H1 (cell line): Measurements from ENCODE around the gene CLASP2. TPM values are rescaled to one million over a fixed set of nuclear protein-coding genes. Genes with fewer than 3 reads are reported as not detected.

Experiments
- CTCF ChIA-PET: fragments of 300-600 bp; sonication (Branson Sonifier 250); formaldehyde crosslinking; loops from one replicate; lab custom pipeline; 2021; ENCODE audit not compliant: partially characterized antibody; lab: Charles Lee
- POLR2A ChIA-PET: fragments of 300-600 bp; sonication (Branson Sonifier 250); formaldehyde crosslinking; loops from one replicate; lab custom pipeline; 2021; ENCODE audit warnings: inconsistent platforms; ENCODE audit not compliant: partially characterized antibody; lab: Charles Lee
- DNase-seq, 2 experiments: peaks; one replicate each; pipeline versions ENCODE4 v3.0.0 to v3.0.0-alpha.2; 2010 to 2022; ENCODE audit warnings: low spot score in 2 of 2, low read depth in 1 of 2, mixed read lengths in 1 of 2
- FAIRE-seq: peaks from 2 replicates; lab custom pipeline; 2011; peaks lifted over from hg19 to GRCh38; lab: Jason Lieb, UNC
- H2AFZ ChIP-seq: 2 replicates; pipeline ENCODE4 v1.8.1; 2012; ENCODE audit warnings: low read length, inconsistent platforms
- H2AK5ac ChIP-seq: 2 replicates; pipeline ENCODE4 v1.6.1; 2013; ENCODE audit warnings: low read depth, low read length
- H2BK120ac ChIP-seq: replicated peaks from 2 replicates; pipeline ENCODE3; 2013; ENCODE audit warnings: low read depth, low read length, inconsistent platforms
- H2BK12ac ChIP-seq: 2 replicates; pipeline ENCODE4 v1.6.1; 2013; ENCODE audit warnings: low read depth, low read length
- H2BK15ac ChIP-seq: 2 replicates; pipeline ENCODE4 v1.6.1; 2013; ENCODE audit warnings: low read length
- H2BK20ac ChIP-seq: 2 replicates; pipeline ENCODE4 v1.6.1; 2013; ENCODE audit warnings: low read length
- H2BK5ac ChIP-seq: 2 replicates; pipeline ENCODE4 v1.6.1; 2013; ENCODE audit warnings: low read depth, low read length
- H3K14ac ChIP-seq: 2 replicates; pipeline ENCODE4 v1.6.1; 2013; ENCODE audit warnings: inconsistent platforms; ENCODE audit not compliant: insufficient read length
- H3K18ac ChIP-seq: 2 replicates; pipeline ENCODE4 v1.6.1; 2013; ENCODE audit warnings: low read length; ENCODE audit errors: extremely low read depth
- H3K23ac ChIP-seq: 2 replicates; pipeline ENCODE4 v1.6.1; 2013; ENCODE audit warnings: inconsistent platforms; ENCODE audit not compliant: insufficient read length
- H3K23me2 ChIP-seq: 2 replicates; pipeline ENCODE4 v1.6.1; 2013; ENCODE audit warnings: low read depth, low read length
- H3K27ac ChIP-seq: 2 replicates; pipeline ENCODE4 v1.6.1; 2011; ENCODE audit warnings: low read depth, low read length, inconsistent platforms
- H3K27me3 ChIP-seq, 4 experiments: replicated peaks in 1 of 4; 1 replicate in 1 of 4; 2 replicates in 3 of 4; pipeline versions ENCODE4 v1.6.1 to v1.8.1; 2011 to 2013; ENCODE audit warnings: low read length in 3 of 4, mild to moderate bottlenecking in 3 of 4, inconsistent platforms in 2 of 4, mixed read lengths in 2 of 4, moderate library complexity in 1 of 4; ENCODE audit not compliant: control insufficient read depth in 3 of 4, insufficient read depth in 3 of 4; ENCODE audit errors: extremely low read depth in 1 of 4
- H3K36me3 ChIP-seq, 4 experiments: 2 replicates each; pipeline versions ENCODE4 v1.6.1 to v1.8.1; 2011 to 2013; ENCODE audit warnings: mild to moderate bottlenecking in 4 of 4, low read length in 3 of 4, moderate library complexity in 2 of 4, control low read depth in 1 of 4, inconsistent platforms in 1 of 4; ENCODE audit not compliant: insufficient read depth in 4 of 4, control insufficient read depth in 2 of 4
- H3K4ac ChIP-seq: replicated peaks from 2 replicates; pipeline ENCODE3; 2013; ENCODE audit warnings: low read length, low read depth, mixed read lengths, inconsistent platforms; ENCODE audit not compliant: insufficient read length
- H3K4me1 ChIP-seq, 4 experiments: replicated peaks in 1 of 4; 1 replicate in 1 of 4; 2 replicates in 3 of 4; pipeline versions ENCODE4 v1.6.1 to v1.8.1; 2011 to 2013; ENCODE audit warnings: low read length in 3 of 4, inconsistent platforms in 2 of 4, mixed read lengths in 1 of 4; ENCODE audit not compliant: insufficient read depth in 4 of 4, control insufficient read depth in 3 of 4
- H3K4me2 ChIP-seq, 2 experiments: 2 replicates each; pipeline versions ENCODE4 v1.6.1 to v1.8.1; 2011 to 2013; ENCODE audit warnings: low read depth in 2 of 2, low read length in 2 of 2, control low read depth in 1 of 2, inconsistent platforms in 1 of 2, mild to moderate bottlenecking in 1 of 2; ENCODE audit not compliant: insufficient read depth in 1 of 2
- H3K4me3 ChIP-seq, 4 experiments: fragments of 200-600, 300-600 bp in 1 of 4; sonication (generic), shearing (Covaris generic), sonication (Bioruptor Twin) in 1 of 4; 2 replicates each; pipeline versions ENCODE4 v1.5.1 to v1.8.1; 2011 to 2016; ENCODE audit warnings: low read length in 4 of 4, low read depth in 3 of 4, control low read depth in 2 of 4, inconsistent platforms in 2 of 4, mild to moderate bottlenecking in 2 of 4, mixed read lengths in 1 of 4, moderate library complexity in 1 of 4; ENCODE audit not compliant: insufficient read depth in 2 of 4; ENCODE audit errors: extremely low read depth in 1 of 4
- H3K56ac ChIP-seq: replicated peaks from 2 replicates; pipeline ENCODE3; 2013; ENCODE audit warnings: low read depth, mild to moderate bottlenecking, mixed read lengths, low read length, inconsistent platforms; ENCODE audit not compliant: insufficient read length
- H3K79me1 ChIP-seq: 2 replicates; pipeline ENCODE4 v1.6.1; 2013; ENCODE audit warnings: low read depth, low read length, control low read depth
- H3K79me2 ChIP-seq, 2 experiments: 2 replicates each; pipeline versions ENCODE4 v1.6.1 to v1.8.1; 2012 to 2013; ENCODE audit warnings: low read length in 2 of 2, mild to moderate bottlenecking in 2 of 2, inconsistent platforms in 1 of 2; ENCODE audit not compliant: insufficient read depth in 2 of 2, control insufficient read depth in 1 of 2
- H3K9ac ChIP-seq, 4 experiments: replicated peaks in 1 of 4; 1 replicate in 1 of 4; 2 replicates in 3 of 4; pipeline versions ENCODE4 v1.6.1 to v1.8.1; 2011 to 2013; ENCODE audit warnings: low read depth in 3 of 4, low read length in 3 of 4, control low read depth in 2 of 4, mild to moderate bottlenecking in 2 of 4, moderate library complexity in 2 of 4, inconsistent platforms in 1 of 4; ENCODE audit errors: extremely low read depth in 1 of 4
- H3K9me3 ChIP-seq, 2 experiments: 2 replicates each; pipeline versions ENCODE4 v1.6.1 to v1.8.1; 2012 to 2013; ENCODE audit warnings: mild to moderate bottlenecking in 2 of 2, moderate library complexity in 2 of 2, control low read depth in 1 of 2, inconsistent platforms in 1 of 2, low read depth in 1 of 2, low read length in 1 of 2, mixed read lengths in 1 of 2; ENCODE audit not compliant: insufficient read depth in 2 of 2
- H4K20me1 ChIP-seq, 2 experiments: replicated peaks in 1 of 2; 2 replicates each; pipeline versions ENCODE3 to v1.8.1; 2011 to 2013; ENCODE audit warnings: inconsistent platforms in 2 of 2, low read length in 2 of 2, mild to moderate bottlenecking in 1 of 2; ENCODE audit not compliant: insufficient read depth in 2 of 2, control insufficient read depth in 1 of 2
- H4K5ac ChIP-seq: 2 replicates; pipeline ENCODE4 v1.6.1; 2013; ENCODE audit warnings: low read length, low read depth, mixed read lengths, inconsistent platforms; ENCODE audit not compliant: insufficient read length
- H4K8ac ChIP-seq: 2 replicates; pipeline ENCODE4 v1.8.0; 2013; ENCODE audit warnings: mild to moderate bottlenecking, moderate library complexity, low read length, inconsistent platforms; ENCODE audit not compliant: insufficient read depth; ENCODE audit errors: extremely low read depth
- H4K91ac ChIP-seq: replicated peaks from 2 replicates; pipeline ENCODE3; 2013; ENCODE audit warnings: low read length, mixed read lengths, inconsistent platforms; ENCODE audit not compliant: insufficient read length
- EGR1 ChIP-seq: IDR thresholded peaks from 2 replicates; pipeline ENCODE4 v1.6.1; 2011; ENCODE audit warnings: low read depth, low read length, borderline replicate concordance
- SRF ChIP-seq: IDR thresholded peaks from 2 replicates; pipeline ENCODE4 v1.6.1; 2011; ENCODE audit warnings: mild to moderate bottlenecking, low read depth, low read length, moderate library complexity
- WGBS, 2 experiments: shearing (Covaris generic) in 1 of 2; methylation state at CpG; one replicate each; pipeline versions ENCODE4 v1.1.6 to v1.1.7; 2013 to 2015; ENCODE audit warnings: low lambda C conversion rate in 2 of 2, mixed read lengths in 2 of 2, inconsistent platforms in 1 of 2, low coverage in 1 of 2, missing lambda C conversion rate in 1 of 2; ENCODE audit not compliant: insufficient replicate concordance in 2 of 2, insufficient coverage in 1 of 2, insufficient read length in 1 of 2; ENCODE audit errors: extremely low coverage in 1 of 2, missing lambda C conversion rate in 1 of 2; 5-methylcytosine and 5-hydroxymethylcytosine counted together
- polyA plus RNA-seq, 7 experiments: library from polyadenylated mRNA; depleted of rRNA in 3 of 7; stranded (reverse) in 5 of 7; unstranded in 2 of 7; fragments of >200 nt in 5 of 7; fragments of 200-250 nt in 2 of 7; gene quantifications; 1 replicate in 5 of 7; 2 replicates in 1 of 7; 4 replicates in 1 of 7; pipeline versions ENCODE4 v1.2.1 to v1.2.3, GENCODE V29; 2011 to 2013; ENCODE audit warnings: missing spikeins in 2 of 7, mixed read lengths in 2 of 7
- total RNA-seq: library from RNA; stranded (reverse); fragmentation: NEBNext Ultra II Directional; extraction: Animal tissue kit (Norgen Biotek cat#: 25700); gene quantifications from 2 replicates; pipeline ENCODE4 v1.2.1, GENCODE V29; 2021

CLASP2 gene
- total and polyA plus RNA-seq, 2 of the 8 experiments (the other 6 are each of a cell fraction or from before 2014, with no cell fraction given) = 21.7 to 58.0 TPM

GRCh38 chr3:33473813-33474212 is 244.2 kb downstream of the CLASP2 start:
- H2BK12ac ChIP-seq = no peak overlapping the region
- H4K20me1 ChIP-seq = no peaks in the 10 kb centered on the region
- no peak overlapping the region for H2AFZ ChIP-seq
- H4K5ac ChIP-seq = no peak overlapping the region
- no peak overlapping the region for H3K4me2 ChIP-seq
- no peak overlapping the region for H3K18ac ChIP-seq
- no peaks in the 10 kb centered on the region for H3K79me2 ChIP-seq
- no peak overlapping the region for H2BK120ac ChIP-seq
- no peak for DNase-seq
- no peaks in the 10 kb centered on the region for H3K79me1 ChIP-seq
- ChIA-PET POLR2A (no interaction called here), CTCF (no interaction called here)
- WGBS, 2 experiments = 96% methylated on average over 2 of the region's 2 CpGs; no CpG with 5 or more reads in 1 of the 2 experiments
- TF ChIP-seq EGR1 = no peak
- no peak for TF ChIP-seq SRF
- H2BK15ac ChIP-seq = no peak overlapping the region
- no peak overlapping the region for H3K4ac ChIP-seq
- no peak overlapping the region for H3K23ac ChIP-seq
- H4K91ac ChIP-seq = no peak overlapping the region
- no peaks in the 10 kb centered on the region for H3K27me3 ChIP-seq
- no peak for FAIRE-seq
- no peak overlapping the region for H2BK20ac ChIP-seq
- no peak overlapping the region for H3K9ac ChIP-seq
- H3K14ac ChIP-seq = no peak overlapping the region
- H3K9me3 ChIP-seq = peaks cover 0 to 1% of the 10 kb centered on the region in 2 experiments; a peak in 1 of 4 replicates
- no peak overlapping the region for H2AK5ac ChIP-seq
- H2BK5ac ChIP-seq = no peak overlapping the region
- no peak overlapping the region for H3K56ac ChIP-seq
- no peaks in the 10 kb centered on the region for H3K36me3 ChIP-seq
- H3K27ac ChIP-seq = no peak overlapping the region
- H4K8ac ChIP-seq = no peak overlapping the region
- no peaks in the 10 kb centered on the region for H3K23me2 ChIP-seq
- no peaks in the 10 kb centered on the region for H3K4me1 ChIP-seq
- H3K4me3 ChIP-seq = no peak overlapping the region
